A673 (cell line): ENCODE results near the gene SLC25A26. TPM values are rescaled to one million over a fixed set of nuclear protein-coding genes. Genes with fewer than 3 reads are reported as not detected.

Experiments
- BruUV-seq: library from RNA; stranded (reverse); fragments of 400-500 nt; replicated peaks from 2 replicates; lab custom pipeline; 2021; lab: Mats Ljungman, UMichigan
- CTCF ChIA-PET: fragments of 300-600 bp; sonication (Branson Sonifier 250); formaldehyde crosslinking; loops from one replicate; lab custom pipeline; 2022; ENCODE audit warnings: antibody characterized with exemption; lab: Charles Lee
- POLR2A ChIA-PET: fragments of 300-600 bp; sonication (Branson Sonifier 250); formaldehyde crosslinking; loops from one replicate; lab custom pipeline; 2022; ENCODE audit warnings: antibody characterized with exemption; ENCODE audit not compliant: low non-redundant PET; lab: Charles Lee
- DNase-seq: peaks from one replicate; pipeline ENCODE4 v3.0.0-alpha.2; 2015; ENCODE audit warnings: low spot score
- H3K27ac ChIP-seq: fragments of 200-600 bp; sonication (generic); 2 replicates; pipeline ENCODE4 v1.5.1; 2016; ENCODE audit warnings: mixed run types, low read depth, mild to moderate bottlenecking, mixed read lengths, antibody characterized with exemption, low read length; ENCODE audit not compliant: poor library complexity, severe bottlenecking
- H3K27me3 ChIP-seq: fragments of 200-600 bp; sonication (generic); replicated peaks from 2 replicates; pipeline ENCODE4 v1.6.1; 2017; ENCODE audit warnings: mixed run types, low read depth, mild to moderate bottlenecking, mixed read lengths, antibody characterized with exemption, low read length; ENCODE audit not compliant: insufficient read depth, poor library complexity
- H3K36me3 ChIP-seq: fragments of 200-600 bp; sonication (generic); 2 replicates; pipeline ENCODE4 v1.6.1; 2016; ENCODE audit warnings: mixed run types, mild to moderate bottlenecking, mixed read lengths, antibody characterized with exemption, low read length; ENCODE audit not compliant: insufficient read depth, poor library complexity, severe bottlenecking
- H3K4me1 ChIP-seq: fragments of 200-600 bp; sonication (generic); 2 replicates; pipeline ENCODE4 v1.6.1; 2017; ENCODE audit warnings: mixed run types, mild to moderate bottlenecking, mixed read lengths, antibody characterized with exemption, low read length; ENCODE audit not compliant: insufficient read depth, poor library complexity, severe bottlenecking
- H3K4me3 ChIP-seq: fragments of 200-600 bp; sonication (generic); 2 replicates; pipeline ENCODE4 v1.5.1; 2016; ENCODE audit warnings: low read depth, mixed run types, mild to moderate bottlenecking, mixed read lengths, low read length; ENCODE audit not compliant: poor library complexity, severe bottlenecking
- H3K9me3 ChIP-seq: fragments of 200-600 bp; sonication (generic); 2 replicates; pipeline ENCODE4 v1.6.1; 2016; ENCODE audit warnings: mixed run types, low read depth, mild to moderate bottlenecking, mixed read lengths, antibody characterized with exemption, low read length; ENCODE audit not compliant: poor library complexity, severe bottlenecking
- CTCF ChIP-seq: fragments of 300-800, 200-600 bp; sonication (generic); conservative IDR thresholded peaks from 2 replicates; pipeline ENCODE4 v1.5.1; 2017; ENCODE audit warnings: low read depth, mild to moderate bottlenecking, antibody characterized with exemption, low read length, moderate library complexity, mixed read lengths
- EZH2 ChIP-seq: fragments of 200-600 bp; sonication (generic); IDR thresholded peaks from 2 replicates; pipeline ENCODE4 v1.6.1; 2017; ENCODE audit warnings: borderline replicate concordance, low read depth, mild to moderate bottlenecking, mixed read lengths, antibody characterized with exemption, low read length; ENCODE audit not compliant: poor library complexity, severe bottlenecking
- intact Hi-C: fragments of 100-400 bp; cut with micrococcal nuclease; formaldehyde crosslinking; loops from one replicate; pipeline ENCODE4 v1.10.0; 2022; ENCODE audit not compliant: unreplicated experiment
- total RNA-seq: library from RNA; stranded (reverse); gene quantifications from 2 replicates; pipeline ENCODE4 v1.2.3, GENCODE V29; 2021

SLC25A26 gene
- total RNA-seq, 1 experiment from 2014 or later, result 8.9 TPM

- no peaks in the 10 kb centered on the region for H3K27me3 ChIP-seq
- no peaks in the 10 kb centered on the region for H3K36me3 ChIP-seq
- no peak overlapping the region for H3K4me3 ChIP-seq
- H3K4me1 ChIP-seq, result no peaks in the 10 kb centered on the region
- CTCF ChIA-PET, result no interaction called here
- intact Hi-C loops, result loop anchor here (10.0 kb wide), 1 partner anchor 95 kb away; no protein-coding TSS in a partner anchor
- no TSS peak for BruUV-seq
- no peaks in the 10 kb centered on the region for H3K9me3 ChIP-seq
- no peak overlapping the region for H3K27ac ChIP-seq
- no peak for DNase-seq
- POLR2A ChIA-PET, result no interaction called here
- TF ChIP-seq CTCF (no peak), EZH2 (no peak)
Measured at GRCh38 chr3:66270288-66270687, 49.5 kb downstream of the SLC25A26 start.

GRCh38 chr3:66270701-66271100 is 49.9 kb downstream of the SLC25A26 start:
- BruUV-seq, result no TSS peak
- no peak overlapping the region for H3K27ac ChIP-seq
- POLR2A ChIA-PET, result no interaction called here
- CTCF ChIA-PET, result interaction anchor here (0.8 kb wide), 1 partner anchor 9 kb away, joined by 4 read pairs; no protein-coding TSS in a partner anchor
- H3K4me1 ChIP-seq, result no peaks in the 10 kb centered on the region
- H3K4me3 ChIP-seq, result no peak overlapping the region
- TF ChIP-seq EZH2 (no peak), CTCF (no peak)
- intact Hi-C loops, result loop anchor here (10.0 kb wide), 1 partner anchor 94 kb away; no protein-coding TSS in a partner anchor
- DNase-seq, result no peak
- no peaks in the 10 kb centered on the region for H3K9me3 ChIP-seq
- H3K36me3 ChIP-seq, result no peaks in the 10 kb centered on the region
- no peaks in the 10 kb centered on the region for H3K27me3 ChIP-seq

DNA sequence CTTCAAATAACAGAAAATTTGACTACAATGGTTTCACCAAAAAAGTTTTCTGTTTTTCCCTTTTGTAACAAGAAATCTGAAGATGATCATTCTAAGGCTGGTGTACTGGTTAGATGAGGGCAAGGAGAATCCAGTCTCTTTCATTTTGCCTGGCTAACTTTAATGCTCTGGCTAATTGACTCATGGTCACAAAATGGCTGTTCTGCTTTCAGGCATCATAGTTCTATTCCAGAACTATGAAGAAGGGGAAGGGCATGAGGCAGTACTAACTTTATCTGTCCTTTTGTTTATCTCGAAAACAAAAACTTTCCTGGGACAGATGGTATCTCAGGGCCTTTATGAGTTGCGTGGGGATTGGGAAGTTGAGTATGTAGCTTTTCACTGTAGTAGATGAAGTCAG is 50.4 kb downstream of the SLC25A26 start:
- ChIA-PET CTCF (interaction anchor here (0.8 kb wide), 1 partner anchor 8 kb away, joined by 4 read pairs; no protein-coding TSS in a partner anchor), POLR2A (no interaction called here)
- intact Hi-C loops, result loop anchor here (10.0 kb wide), 1 partner anchor 94 kb away; no protein-coding TSS in a partner anchor
- Histone ChIP-seq H3K4me3 (no peak overlapping the region), H3K27me3 (no peaks in the 10 kb centered on the region), H3K4me1 (no peaks in the 10 kb centered on the region), H3K27ac (no peak overlapping the region), H3K9me3 (no peaks in the 10 kb centered on the region), H3K36me3 (no peaks in the 10 kb centered on the region)
- no peak for DNase-seq
- TF ChIP-seq CTCF (no peak), EZH2 (no peak)
- BruUV-seq, result no TSS peak
